ENCODE data around the gene CCNL2.
"Not testable (repeated sequence)": the region's sequence is repeated elsewhere in the genome, so short reads cannot be mapped to it uniquely, and the experiment has no call there.

The CCNL2 gene

GRCh38 chr1:1399187-1399871 lies at the start of gene CCNL2:
TSS of gene CCNL2 (minus strand) at chr1:1399335. CDS start at chr1:1399306, 29 bp downstream.
- DNase-seq = peak; percentile 99

GRCh38 chr1:1446631-1447030 lies 47.5 kb upstream of the CCNL2 start:
- not testable (repeated sequence) for DNase-seq

GRCh38 chr1:1442069-1442770 lies 43.1 kb upstream of the CCNL2 start:
- DNase-seq = no peak

- DNase-seq = no peak
Observed at GRCh38 chr1:1441002-1441888, 42.1 kb upstream of the CCNL2 start.

GRCh38 chr1:1440262-1441001 lies 41.3 kb upstream of the CCNL2 start:
- no peak for DNase-seq

- DNase-seq = no peak
Observed at GRCh38 chr1:1439546-1440261, 40.6 kb upstream of the CCNL2 start.

GRCh38 chr1:1438531-1439381 lies 39.6 kb upstream of the CCNL2 start:
- DNase-seq = no peak

- DNase-seq = no peak
Observed at GRCh38 chr1:1437904-1438376, 38.8 kb upstream of the CCNL2 start.

- DNase-seq = no peak
Observed at GRCh38 chr1:1437033-1437903, 38.1 kb upstream of the CCNL2 start.

- DNase-seq = no peak
Observed at GRCh38 chr1:1436630-1437032, 37.5 kb upstream of the CCNL2 start.

- DNase-seq = no peak
Observed at GRCh38 chr1:1435911-1436629, 36.9 kb upstream of the CCNL2 start.

GRCh38 chr1:1435106-1435903 lies 36.2 kb upstream of the CCNL2 start, which contains the start of gene VWA1:
TSS of gene VWA1 (plus strand) at chr1:1435690. CDS start at chr1:1435749, 59 bp downstream.
- no peak for DNase-seq

- no peak for DNase-seq
Observed at GRCh38 chr1:1434824-1435105, 35.6 kb upstream of the CCNL2 start.

- no peak for DNase-seq
Observed at GRCh38 chr1:1434131-1434823, 35.1 kb upstream of the CCNL2 start.

- DNase-seq = no peak
Observed at GRCh38 chr1:1433804-1434130, 34.6 kb upstream of the CCNL2 start.

- DNase-seq = no peak
Observed at GRCh38 chr1:1432951-1433803, 34.0 kb upstream of the CCNL2 start.

Measured in COR-L47 (cell line).